GM15510 (cell line): ENCODE data around the gene CAD.

Experiments used
- POLR2A ChIP-seq: IDR thresholded peaks from 3 replicates; pipeline ENCODE4 v1.6.1; 2011; ENCODE audit warnings: borderline replicate concordance; ENCODE audit not compliant: insufficient read length; ENCODE audit errors: extremely low read depth

The CAD gene

DNA sequence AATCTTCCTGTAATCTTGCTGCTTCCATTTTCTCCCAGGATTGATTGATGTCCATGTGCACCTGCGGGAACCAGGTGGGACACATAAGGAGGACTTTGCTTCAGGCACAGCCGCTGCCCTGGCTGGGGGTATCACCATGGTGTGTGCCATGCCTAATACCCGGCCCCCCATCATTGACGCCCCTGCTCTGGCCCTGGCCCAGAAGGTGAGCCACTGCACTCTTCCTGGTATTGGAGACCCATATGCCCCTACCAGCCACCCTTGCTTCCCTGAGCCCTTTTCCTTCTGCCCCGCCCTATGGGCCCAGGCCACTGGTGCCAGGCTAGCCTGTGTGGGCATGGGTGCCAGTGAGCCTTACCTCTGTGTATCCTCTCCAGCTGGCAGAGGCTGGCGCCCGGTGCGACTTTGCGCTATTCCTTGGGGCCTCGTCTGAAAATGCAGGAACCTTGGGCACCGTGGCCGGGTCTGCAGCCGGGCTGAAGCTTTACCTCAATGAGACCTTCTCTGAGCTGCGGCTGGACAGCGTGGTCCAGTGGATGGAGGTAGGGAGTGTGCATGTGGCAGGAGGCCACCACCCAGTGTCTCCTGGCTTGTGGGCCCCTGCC lies 20.3 kb downstream of the CAD start:
- no peak for TF ChIP-seq POLR2A

DNA sequence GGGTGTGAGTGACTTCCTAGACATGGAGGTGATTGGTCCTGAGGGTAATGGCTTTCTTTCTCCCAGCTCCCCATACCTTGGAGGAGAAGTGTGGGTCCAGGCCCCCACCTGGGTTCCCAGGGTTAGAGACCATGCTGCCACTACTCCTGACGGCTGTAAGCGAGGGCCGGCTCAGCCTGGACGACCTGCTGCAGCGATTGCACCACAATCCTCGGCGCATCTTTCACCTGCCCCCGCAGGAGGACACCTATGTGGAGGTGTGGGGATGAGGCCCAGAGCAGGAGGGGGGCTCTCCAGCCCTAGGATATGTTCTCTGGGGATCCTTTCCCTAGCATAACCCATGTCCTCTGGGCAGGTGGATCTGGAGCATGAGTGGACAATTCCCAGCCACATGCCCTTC lies 21.8 kb downstream of the CAD start:
- TF ChIP-seq POLR2A = no peak

DNA sequence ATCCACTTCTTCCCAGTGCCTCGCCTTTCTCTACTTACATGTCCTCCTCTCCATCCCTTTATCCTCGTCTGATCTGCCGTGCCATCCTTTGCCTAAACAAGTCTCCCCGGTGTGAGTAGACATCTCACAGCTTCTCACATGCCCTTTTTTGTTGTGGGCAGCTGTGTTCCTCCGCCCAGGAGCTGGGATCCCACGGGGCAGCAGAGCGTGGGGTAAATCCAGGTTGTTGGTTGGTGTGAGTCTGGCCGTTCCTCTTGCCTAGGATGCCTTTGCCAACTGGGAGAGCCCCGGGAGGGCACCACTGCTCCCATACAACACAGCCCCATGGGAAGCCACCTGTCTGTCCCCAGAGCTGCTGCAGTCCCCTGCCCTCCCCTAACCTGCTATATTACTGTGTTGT lies 23.2 kb downstream of the CAD start:
- no peak for TF ChIP-seq POLR2A

DNA sequence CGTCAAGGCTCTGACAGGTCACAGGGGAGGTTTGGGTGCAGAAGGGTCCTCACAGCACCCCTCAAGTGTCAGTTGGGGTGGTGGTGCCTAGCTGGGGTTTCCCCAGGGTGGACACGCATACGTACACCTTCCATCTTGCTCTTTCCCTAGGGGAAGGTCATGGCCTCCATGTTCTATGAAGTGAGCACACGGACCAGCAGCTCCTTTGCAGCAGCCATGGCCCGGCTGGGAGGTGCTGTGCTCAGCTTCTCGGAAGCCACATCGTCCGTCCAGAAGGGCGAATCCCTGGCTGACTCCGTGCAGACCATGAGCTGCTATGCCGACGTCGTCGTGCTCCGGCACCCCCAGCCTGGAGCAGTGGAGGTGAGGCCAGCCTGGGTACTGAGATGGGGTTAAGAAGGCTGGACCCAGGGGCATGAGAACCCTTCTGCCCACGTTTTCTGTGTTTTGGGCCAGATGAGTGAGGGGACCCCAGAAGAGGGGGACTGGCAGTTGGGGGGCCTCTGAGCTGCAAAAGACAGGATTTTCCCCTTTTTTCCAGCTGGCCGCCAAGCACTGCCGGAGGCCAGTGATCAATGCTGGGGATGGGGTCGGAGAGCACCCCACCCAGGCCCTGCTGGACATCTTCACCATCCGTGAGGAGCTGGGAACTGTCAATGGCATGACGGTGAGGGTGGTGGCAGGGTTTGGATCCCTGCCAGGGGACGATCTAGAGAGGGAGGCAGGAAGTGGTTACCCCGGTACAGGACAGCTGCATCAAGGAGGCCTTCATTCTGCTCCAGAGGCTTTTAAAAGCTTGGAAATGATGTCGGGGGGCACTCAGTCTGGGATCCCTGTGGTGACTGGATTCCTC lies 24.8 kb downstream of the CAD start:
- no peak for TF ChIP-seq POLR2A

DNA sequence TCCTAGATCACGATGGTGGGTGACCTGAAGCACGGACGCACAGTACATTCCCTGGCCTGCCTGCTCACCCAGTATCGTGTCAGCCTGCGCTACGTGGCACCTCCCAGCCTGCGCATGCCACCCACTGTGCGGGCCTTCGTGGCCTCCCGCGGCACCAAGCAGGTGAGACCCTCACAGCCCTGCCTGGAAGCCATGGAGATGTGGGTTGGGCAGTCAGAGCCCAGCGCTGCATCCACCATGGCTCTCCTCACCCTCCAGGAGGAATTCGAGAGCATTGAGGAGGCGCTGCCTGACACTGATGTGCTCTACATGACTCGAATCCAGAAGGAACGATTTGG lies 25.4 kb downstream of the CAD start:
- TF ChIP-seq POLR2A = no peak

DNA sequence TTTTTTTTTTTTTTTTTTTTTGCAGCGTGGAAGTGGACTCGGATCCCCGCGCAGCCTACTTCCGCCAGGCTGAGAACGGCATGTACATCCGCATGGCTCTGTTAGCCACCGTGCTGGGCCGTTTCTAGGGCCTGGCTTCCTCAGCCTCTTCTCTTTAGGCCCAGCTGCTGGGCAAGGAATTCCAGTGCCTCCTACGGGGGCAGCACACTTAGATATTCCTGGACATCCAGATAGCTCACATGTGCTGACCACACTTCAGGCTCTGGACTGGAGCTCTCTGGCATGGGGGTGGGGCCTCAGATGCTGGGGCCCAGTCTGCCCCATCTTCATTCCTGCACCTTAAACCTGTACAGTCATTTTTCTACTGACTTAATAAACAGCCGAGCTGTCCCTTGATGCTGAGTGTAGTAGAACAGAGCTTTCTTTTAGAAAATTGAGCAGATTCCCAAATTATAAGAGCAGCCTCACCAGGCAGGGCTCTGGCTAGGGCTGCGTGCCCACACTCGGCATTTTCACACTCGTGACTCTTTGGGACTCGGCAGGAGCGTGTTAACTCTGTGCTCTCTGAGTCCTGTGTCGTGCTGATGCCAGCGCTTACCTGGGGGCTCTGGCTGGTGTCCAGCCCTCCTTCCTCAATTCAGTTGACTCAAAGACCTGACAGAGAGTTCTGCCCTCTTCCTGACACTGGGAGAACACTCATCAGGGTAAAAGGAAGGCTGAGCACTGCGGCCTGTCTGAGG lies 26.4 kb downstream of the CAD start:
- no peak for TF ChIP-seq POLR2A

DNA sequence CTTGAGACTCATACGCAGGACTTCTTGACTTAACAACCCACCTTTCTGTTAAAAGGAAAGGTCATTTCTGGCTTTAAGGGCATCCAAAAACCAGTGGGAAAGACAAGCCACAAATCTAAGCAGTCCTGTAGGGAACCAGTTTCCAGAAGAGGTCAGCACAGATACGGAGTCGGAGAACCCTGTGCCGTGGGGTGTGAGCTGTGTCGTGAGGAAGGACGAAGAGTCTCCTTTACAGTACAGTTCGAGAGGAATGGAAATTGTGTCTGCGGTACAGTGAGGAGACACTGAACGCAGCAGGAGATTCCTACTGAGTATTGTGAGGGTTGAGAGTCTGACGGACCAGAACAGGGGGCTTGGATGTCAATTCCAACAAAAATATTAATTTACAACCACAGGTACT lies 27.9 kb downstream of the CAD start:
- TF ChIP-seq POLR2A = no peak

DNA sequence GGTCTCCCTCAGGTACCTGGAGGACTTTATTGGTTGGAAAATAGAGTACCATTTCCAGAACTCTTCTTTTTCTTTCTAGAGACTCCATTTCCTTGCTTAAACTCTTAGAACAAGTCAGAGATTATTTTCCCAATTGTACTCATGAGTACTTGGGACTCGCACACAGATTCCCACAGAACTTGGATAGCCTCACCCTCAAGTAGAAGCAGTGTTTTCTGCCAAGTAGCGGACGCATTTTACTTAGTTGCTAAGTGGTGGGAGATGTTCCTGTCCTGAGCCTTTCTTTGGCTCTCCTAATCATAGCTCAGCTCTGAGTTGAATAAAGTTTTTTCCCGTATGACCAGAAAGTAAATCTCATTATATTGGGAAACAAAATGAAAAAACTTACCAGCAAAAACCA lies 28.5 kb downstream of the CAD start:
- TF ChIP-seq POLR2A = no peak

DNA sequence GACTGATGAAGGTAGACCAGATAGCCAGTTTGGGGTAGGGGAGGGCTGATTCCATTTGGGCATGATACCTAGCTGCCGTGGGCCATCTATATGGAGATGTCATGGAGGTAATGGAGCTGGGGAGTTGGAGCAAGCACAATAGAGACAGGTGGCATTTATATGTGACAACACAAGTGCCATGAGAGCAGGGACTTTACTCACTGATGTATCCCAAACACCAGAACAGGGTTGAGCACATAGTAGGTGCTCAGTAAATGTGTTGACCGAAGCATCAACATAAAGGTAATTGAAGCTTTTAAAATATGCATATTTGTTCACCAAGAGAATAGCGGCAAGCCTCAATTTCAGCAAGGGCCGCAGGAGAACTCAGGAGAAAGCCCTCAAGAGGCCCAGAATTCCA lies 30.7 kb downstream of the CAD start:
- no peak for TF ChIP-seq POLR2A

DNA sequence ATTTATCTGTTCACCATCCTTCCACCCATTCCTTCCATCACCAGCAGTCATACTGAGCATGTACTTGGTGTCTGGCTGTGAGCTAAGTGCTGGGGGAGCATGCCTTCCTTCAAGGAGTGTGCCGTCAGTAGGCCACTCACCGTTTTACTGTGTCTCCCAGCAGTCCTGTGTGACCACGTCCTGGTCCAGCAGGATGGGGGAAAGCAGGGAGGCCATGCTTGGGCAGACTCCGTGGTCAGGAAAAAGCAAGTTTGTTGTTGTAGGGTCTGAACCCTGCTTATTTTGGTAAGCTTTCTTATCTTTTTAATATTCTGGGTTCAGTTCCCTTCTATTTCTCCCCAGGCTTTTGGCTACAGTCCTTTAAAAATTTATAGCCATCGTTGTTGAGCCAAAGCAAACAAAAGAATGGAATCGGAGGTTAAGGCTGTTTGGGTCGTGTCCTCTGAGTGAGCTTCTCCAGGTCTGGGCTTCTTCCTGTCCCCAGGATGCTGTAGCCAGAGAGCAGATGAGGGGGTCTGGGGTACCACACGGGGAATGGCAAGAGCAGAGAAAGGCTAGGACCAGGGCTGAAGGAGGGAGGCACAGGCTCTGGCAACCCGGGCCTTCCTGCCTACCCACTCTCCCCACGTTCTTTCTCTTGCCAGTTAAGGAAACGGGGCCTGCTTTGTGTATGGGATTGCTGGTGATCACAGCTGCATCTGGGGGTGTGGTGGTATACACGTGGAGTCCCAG lies 32.2 kb downstream of the CAD start:
- TF ChIP-seq POLR2A = no peak

DNA sequence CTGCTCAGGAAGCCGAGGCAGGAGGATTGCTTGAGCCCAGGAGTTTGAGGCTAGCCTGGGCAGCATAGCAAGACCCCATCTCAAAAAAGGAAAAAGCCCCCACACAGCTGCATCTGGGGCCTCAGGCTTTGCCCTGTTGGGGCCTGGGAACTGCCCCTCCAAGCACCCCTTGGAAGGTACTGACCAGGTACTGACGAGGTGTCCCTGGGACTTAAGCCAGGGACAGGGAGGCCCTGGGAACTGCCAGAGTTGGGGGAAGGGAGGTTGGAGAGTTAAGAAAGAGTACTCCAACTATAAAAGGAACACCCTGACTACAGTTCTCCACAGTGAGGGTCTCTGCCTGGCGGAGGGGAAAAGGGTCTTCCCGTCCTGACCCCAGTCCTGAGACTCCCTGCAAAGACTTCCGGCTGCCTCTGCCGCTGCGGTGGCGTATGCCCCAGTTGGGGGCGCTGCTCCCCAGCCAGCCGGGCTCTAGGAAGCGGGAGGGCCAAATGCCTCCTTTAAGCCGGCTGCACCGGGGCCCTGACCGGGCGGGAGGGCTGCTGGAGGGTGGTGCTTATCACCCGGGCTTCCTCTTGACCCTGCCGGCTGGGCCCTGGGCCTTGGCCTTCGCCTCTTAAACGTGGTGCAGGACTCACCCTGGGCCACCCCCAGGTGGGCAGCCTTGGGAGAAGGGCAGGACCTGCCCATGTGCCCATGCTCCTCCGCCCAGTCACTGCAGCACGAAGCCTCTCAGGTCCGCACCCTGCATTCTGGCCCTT lies 32.9 kb downstream of the CAD start:
- TF ChIP-seq POLR2A = no peak

DNA sequence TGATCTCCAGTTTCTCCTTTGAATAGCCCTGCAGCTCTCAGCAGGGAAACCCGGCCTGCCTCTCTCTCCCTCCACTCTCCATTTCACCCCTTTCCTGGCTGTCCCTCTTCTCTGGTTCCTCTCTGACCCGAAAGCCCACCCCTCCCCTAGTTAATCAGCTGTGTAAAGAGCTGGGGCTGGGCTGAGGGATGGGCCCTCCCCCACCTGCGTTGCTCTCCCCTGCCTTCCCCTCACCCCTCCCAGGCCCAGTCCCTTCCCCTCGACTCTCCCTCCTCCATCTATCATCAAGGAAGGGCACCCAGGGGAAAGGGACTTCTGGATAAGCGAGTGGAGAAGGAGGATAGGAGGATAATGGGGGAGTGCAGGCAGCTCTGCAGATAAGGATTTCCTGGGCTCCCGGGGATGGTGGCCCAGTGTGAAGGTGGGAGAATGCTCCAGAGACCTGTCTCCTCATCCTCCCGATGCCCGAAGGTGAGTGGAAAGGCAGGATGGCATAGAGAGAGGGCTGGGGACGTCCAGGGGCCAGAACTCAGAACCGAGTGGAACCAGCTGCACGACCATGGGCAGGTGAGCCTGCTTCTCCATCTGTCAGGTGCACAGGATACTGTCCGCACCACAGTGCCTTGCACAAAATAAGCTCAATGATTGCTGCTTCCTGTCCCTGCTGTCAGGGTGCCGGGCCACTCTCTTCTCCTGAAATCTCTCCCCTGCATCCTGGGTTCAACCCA lies 33.6 kb downstream of the CAD start:
- no peak for TF ChIP-seq POLR2A

DNA sequence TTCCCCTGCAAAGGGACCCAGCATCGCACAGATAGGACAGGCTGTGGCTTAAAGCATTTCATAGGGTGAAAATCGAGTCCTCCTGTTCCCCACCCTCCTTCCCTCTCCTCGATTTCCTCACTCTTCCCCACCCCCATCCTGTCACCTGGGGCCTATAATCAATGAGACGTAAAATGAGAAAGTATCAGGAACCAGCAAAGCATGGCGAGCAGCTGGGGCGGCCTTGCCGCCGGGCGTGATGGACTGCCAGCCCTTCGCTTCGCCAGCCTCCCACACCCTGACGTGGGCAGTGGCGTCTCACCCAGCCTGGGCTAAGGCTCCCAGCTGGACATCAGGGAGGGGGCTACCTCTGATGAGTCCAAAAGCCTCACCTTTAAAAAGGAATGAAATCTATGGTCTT lies 34.6 kb downstream of the CAD start:
- TF ChIP-seq POLR2A = no peak

DNA sequence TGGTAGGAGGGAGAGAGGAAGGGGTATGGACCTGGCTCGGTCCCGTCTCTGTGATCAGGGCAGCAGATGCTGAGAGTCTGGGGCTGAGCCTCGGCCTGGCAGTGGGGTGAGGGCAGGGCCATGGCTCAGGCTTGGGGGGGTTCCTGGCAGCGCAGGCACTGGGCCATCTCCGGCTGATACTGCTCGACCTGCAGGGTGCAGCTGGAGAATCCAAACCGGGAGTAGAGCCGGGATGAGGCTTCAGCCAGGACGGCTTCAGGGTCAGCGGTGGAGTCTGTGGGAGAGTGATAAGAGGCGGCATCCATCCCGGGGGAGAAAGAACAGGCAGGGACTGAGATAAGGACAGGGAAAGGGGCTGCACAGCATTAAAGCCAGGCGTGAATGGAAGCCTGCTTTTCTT lies 38.0 kb downstream of the CAD start:
- no peak for TF ChIP-seq POLR2A
